ENCODE results near the gene SORCS2. TPM values are rescaled to one million over a fixed set of nuclear protein-coding genes. Genes with fewer than 3 reads are reported as not detected.
A peak's percentile ranks its signal among the peaks of the same experiment; 100 is the strongest.

SORCS2 gene
- total RNA-seq, 2 donors from 2014 or later: 1.5 to 1.7 TPM

- DNase-seq (ENCODE audit: low spot score): peak; percentile 40
- Histone ChIP-seq H3K4me3 (no peak overlapping the region), H3K27me3 (no peaks in the 10 kb centered on the region), H3K9me3 (no peaks in the 10 kb centered on the region), H3K27ac (no peak overlapping the region), H3K4me1 (no peaks in the 10 kb centered on the region), H3K36me3 (no peaks in the 10 kb centered on the region)
- no peak for TF ChIP-seq CTCF (IDR thresholded peaks at IDR 0.05)
Measured at GRCh38 chr4:7423801-7424552, 231.6 kb downstream of the SORCS2 start.

GRCh38 chr4:7424553-7425111, 232.3 kb downstream of the SORCS2 start:
- H3K4me3 ChIP-seq: no peak overlapping the region
- H3K27me3 ChIP-seq: no peaks in the 10 kb centered on the region
- no peak overlapping the region for H3K27ac ChIP-seq
- TF ChIP-seq CTCF (IDR thresholded peaks at IDR 0.05): no peak
- no peaks in the 10 kb centered on the region for H3K4me1 ChIP-seq
- no peaks in the 10 kb centered on the region for H3K36me3 ChIP-seq
- DNase-seq (ENCODE audit: low spot score): peak; percentile 43
- H3K9me3 ChIP-seq: no peaks in the 10 kb centered on the region

- peak; percentile 46 for DNase-seq (ENCODE audit: low spot score)
Measured at GRCh38 chr4:7425124-7425523, 232.8 kb downstream of the SORCS2 start.

GRCh38 chr4:7425591-7426468, 233.5 kb downstream of the SORCS2 start:
- H3K4me1 ChIP-seq: no peaks in the 10 kb centered on the region
- no peaks in the 10 kb centered on the region for H3K36me3 ChIP-seq
- no peaks in the 10 kb centered on the region for H3K27me3 ChIP-seq
- H3K27ac ChIP-seq: no peak overlapping the region
- peak; percentile 46 for DNase-seq (ENCODE audit: low spot score)
- no peaks in the 10 kb centered on the region for H3K9me3 ChIP-seq
- no peak for TF ChIP-seq CTCF (IDR thresholded peaks at IDR 0.05)
- no peak overlapping the region for H3K4me3 ChIP-seq

More at GRCh38 chr4:7425124-7425523, 232.8 kb downstream of the SORCS2 start:
- H3K4me1 ChIP-seq: no peaks in the 10 kb centered on the region
- no peak overlapping the region for H3K27ac ChIP-seq
- TF ChIP-seq CTCF (IDR thresholded peaks at IDR 0.05): no peak
- no peaks in the 10 kb centered on the region for H3K36me3 ChIP-seq
- H3K9me3 ChIP-seq: no peaks in the 10 kb centered on the region
- no peaks in the 10 kb centered on the region for H3K27me3 ChIP-seq
- H3K4me3 ChIP-seq: no peak overlapping the region

- DNase-seq (ENCODE audit: low spot score): peak; percentile 23
- H3K27ac ChIP-seq: no peak overlapping the region
- H3K4me1 ChIP-seq: no peaks in the 10 kb centered on the region
- no peaks in the 10 kb centered on the region for H3K27me3 ChIP-seq
- TF ChIP-seq CTCF (IDR thresholded peaks at IDR 0.05): no peak
- no peak overlapping the region for H3K4me3 ChIP-seq
- no peaks in the 10 kb centered on the region for H3K36me3 ChIP-seq
- no peaks in the 10 kb centered on the region for H3K9me3 ChIP-seq
Measured at GRCh38 chr4:7426525-7427171, 234.3 kb downstream of the SORCS2 start.
